CD4-positive, alpha-beta T cell treated with Interleukin-6 at 100 ng/mL for 8 hours (primary cell): Measurements from ENCODE around the gene CRIP1.

Source experiments
- DNase-seq: peaks from one replicate; pipeline ENCODE4 v3.0.0-alpha.2; 2020; ENCODE audit warnings: mixed read lengths, low spot score

CRIP1 gene

DNA sequence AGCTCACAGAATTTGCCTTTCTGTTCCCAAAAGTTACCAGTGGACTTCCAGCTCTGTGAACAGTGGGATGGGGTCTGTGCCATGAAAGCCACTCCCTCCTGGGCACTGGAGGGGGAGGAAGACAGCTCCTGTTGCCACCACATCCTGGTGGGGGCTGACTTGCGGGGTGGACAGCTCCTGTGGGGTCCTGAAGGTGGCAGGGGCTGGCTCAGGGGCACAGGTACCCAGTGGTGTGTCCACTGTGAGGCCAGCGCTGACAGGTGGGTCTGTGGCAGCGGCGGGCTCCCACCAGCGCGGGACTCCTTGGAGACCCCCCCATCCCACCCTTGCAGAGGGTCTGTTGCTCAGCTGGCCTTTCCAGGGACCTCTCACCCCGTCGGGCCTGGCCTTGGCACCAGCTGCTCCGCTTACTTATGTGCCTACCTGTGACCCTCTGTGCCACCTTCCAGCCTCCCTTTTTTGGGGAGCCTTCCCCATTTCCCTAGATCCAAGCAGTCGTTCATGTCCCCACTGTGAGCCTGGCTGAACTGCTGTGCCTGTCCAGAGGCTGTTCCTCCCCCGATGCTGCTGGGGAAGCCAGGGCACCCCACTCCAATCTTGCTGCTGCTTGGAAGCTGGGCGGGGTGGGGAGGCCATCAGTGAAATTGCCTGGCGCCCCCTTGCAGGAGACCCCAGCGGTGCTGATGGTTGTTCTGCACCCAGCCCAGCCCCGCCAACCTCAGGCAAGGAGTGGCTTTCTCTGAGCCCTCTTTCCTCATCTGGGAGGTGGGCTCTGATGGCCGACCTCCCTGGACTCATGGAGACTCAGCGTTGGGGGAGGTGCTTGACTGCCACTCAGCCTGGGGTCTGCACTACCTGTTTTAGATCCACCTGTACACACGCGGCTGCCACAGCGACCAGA lies 6.5 kb downstream of the CRIP1 start:
- no peak for DNase-seq

DNA sequence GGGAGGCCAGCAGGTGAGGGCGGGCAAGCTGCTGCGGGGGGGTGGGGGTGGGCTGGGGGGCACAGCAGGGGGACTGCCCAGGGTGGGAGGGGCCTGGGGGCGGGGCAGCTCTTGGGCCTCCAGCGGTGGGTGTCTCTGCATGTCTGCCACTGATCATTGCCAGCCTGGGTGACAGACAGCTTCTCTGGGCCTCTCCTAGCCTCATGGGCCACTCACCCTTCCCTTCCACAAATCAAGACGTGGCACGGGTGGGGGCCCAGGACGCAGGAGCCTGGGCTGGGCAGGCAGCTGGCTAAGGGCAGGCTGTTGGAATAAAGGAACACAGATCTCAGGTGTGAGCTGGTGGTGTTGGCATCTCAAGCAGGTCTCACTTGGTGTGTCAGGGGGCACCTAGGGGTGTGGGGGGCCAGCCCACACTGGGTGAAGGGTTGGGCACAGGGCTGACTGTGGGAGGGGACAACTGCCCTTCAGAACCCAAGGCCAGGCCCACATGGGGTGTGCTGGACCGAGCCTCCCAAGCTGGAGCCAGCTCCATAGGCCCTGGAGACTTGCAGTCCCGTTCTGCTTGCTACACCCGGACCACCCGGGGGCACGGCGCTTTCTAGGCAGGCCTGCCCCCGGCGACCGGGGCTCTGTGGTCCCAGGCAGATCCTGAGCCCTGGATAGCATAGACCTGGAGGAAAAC lies 7.4 kb downstream of the CRIP1 start:
- DNase-seq, result no peak

DNA sequence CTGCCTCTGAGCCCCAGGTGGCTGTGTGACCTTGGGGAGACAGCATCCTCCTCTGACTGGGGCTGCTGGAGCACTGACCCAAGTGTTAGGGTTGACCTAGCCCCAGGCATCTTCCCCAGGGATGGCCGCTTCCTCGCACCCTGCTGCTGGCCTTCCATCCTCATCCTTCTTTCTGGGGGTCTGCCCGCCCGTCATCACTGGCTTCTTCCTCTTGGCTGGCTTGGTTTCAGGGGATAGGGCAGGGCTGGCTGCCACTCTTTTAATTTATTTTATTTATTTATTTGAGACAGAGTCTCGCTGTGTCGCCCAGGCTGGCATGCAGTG lies 7.9 kb downstream of the CRIP1 start:
- no peak for DNase-seq

DNA sequence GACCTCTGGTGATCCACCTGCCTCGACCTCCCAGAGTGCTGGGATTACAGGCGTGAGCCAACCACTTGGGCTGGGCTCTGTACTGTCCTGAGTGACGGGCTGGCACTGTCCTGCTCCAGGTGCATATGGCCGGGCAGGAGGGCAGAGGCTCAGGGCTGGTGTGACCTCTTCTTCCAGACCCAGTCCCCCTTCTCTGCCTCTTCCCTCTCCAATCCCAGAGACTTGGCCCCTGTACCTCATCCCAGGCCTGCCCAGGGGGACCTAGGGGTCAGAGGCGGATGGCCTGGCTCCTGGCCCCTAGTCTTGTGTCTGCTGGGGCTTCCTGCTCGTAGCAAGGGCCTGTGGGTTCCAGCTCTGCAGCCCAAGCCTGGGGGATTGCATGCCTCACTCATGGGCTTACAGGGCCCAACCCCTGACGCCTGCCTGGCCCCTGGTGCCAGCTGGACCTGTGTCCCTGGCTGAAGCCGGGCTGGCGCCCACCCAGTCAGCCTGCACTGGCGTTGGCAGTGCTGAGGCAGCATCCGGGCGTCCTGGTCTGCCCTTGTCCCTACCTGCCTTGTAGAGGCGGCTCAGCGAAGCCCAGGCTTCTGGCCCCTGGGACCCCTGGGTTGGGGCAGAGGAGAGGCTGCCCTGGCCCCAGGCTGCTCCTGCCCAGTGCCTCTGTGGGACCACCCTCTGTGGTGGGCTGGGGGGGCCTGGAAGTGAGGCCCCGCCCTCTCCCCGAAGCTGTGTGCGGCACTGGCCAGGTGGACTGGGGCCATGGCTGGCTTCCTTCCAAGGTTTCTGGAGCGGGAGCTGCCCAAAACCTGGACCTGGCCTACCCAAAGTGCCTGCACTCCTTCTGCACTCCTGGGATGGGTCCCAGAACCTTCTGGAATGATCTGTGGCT lies 8.7 kb downstream of the CRIP1 start:
- no peak for DNase-seq

DNA sequence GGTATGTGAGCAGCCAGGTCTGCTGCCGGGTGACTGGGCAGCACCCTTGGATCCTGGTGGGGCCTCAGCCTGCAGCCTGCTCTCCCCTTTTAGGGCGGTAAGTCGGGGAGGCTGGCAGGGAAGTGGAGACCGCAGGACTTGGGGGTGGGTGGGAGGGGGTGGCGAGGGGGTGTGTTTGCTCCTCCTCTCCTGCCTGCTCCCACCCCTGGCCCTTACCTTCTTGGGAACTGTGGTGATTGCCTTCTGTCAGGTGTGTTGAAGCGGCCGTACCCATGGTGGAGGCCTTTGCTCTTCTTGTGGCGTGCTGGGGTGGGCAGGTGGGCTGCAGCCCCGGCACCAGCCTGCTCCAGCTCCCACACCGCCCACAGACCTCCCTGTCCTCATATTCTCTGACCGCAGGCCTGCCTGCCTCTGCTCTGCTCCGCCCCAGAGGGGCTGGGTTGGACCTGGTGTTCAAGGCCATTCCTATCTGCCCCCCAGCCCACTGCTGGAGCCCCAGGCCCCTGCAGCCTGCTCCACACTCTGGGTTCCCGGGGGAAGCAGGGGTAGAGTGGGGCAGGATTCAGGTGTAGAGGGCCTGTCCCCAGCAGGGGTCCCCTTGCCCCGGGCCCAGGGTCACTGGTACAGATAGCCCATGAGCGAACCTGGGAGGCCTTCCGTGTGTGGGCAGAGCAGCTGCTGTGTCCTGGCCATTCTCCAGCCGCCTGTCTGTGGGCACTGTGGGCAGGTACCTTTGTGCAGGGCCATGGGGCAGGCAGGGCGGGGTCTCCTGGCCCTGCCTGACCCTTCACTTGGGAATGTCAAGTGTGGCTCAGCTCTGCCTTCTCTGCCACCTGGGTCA lies 9.5 kb downstream of the CRIP1 start:
- DNase-seq, result no peak

DNA sequence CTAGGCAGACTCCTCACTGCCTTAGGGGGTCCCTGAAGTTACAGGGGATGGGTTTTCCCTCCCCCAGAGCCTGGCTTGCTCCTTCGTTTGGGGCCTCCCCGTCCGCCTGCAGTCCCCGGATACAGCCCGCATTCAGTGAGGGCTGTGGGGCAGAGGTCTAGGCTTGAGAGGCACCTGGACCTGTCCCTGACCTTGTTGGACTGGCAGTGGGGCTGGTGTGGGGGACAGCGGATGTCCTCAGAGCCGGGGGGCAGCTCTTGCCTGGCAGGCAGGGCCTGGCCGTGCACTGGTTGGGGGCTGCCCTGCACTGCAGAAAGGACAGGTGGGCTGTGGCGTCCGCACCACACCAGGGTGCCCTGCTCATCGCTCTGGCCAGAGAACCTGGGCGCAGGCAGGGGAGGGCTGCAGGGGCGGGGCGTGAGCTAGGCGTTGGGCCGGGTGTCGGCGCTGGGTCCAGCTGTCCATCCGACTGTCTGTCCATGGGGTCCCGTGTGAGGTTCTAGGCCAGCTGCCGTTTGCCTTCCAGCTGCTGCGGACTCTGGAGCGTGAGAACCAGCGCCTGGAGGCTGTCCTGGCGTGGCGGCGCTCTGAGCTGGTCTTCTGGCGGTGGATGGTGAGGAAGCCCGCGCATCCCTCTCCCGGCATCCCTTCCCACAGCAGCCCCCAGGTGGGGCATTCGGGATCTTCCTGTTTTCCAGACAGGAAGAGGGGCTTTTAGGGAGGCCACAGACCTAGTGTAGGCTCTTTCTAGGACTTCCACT lies 10.3 kb downstream of the CRIP1 start:
- no peak for DNase-seq

DNA sequence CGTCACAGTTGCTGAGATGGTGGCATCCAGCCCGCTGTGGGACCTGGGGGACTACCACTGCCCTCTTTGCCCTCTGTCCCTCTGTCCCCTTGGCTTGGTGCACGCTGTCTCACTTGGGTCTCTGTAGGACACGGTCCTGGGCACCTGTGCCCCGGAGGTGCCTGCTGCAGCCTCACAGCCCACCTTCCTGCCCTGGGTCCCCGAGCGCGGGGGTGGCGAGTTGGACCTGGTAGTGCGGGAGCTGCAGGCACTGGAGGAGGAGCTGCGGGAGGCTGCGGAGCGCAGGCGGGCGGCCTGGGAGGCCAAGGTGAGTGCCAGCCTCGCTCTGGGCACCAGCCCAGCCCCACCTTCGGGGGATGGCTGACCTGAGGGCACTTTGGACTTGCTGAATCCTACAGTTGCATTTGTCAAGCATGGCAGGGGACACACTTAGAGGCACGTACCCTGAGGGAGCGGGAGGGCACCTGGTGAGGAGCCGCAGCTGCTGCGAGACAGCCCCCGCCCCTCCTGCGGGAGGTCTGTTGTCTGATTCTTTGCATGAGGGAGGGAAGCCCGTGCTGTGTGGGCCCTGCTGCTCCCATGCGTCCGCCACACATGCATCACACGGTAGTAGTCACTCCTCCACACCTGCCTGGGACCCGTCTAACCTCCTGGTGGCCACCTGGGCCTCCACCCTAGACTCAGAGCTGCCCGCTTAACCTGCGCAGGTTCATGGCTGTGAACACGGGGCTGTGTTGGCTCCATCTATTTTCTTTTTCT lies 11.2 kb downstream of the CRIP1 start:
- DNase-seq, result no peak

DNA sequence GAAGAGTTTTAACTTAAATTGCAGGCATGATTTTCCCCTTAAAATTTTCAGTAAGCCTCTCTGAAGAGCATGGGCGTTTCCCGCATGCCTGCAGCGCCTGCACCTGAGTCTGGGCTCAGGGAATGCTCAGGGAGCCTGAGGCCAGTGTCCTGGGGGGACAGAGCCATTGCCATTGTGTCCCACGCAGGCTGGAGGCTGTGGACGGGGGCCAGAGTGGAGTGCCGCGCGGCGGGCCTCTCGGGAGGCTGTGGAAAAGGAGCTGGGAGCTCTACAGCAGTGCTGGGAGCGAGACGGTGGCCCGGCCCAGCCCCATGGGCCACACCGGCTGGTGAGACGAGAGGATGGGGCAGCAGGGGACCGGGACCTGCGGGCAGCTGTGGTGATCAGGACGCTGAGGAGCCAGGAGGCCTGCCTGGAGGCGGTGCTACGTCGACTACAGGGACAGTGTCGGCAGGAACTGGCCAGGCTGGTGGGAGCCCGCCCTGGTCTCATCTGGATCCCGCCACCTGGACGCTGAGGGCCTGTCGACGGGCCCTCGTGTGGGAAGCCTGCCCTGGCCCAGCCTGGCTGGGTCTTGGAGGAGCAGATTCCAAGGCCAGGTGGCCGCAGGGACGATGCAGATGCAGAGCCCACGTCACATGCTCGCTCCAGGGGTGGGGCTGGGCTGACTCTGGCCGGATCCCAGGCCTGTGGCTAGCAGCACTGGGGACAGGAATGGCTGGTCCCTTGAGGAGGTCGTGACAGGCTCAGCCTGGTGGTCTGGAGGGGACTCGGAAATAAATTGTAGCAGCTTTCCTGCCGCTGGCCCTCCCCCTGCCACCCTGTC lies 12.0 kb downstream of the CRIP1 start:
- DNase-seq, result no peak

DNA sequence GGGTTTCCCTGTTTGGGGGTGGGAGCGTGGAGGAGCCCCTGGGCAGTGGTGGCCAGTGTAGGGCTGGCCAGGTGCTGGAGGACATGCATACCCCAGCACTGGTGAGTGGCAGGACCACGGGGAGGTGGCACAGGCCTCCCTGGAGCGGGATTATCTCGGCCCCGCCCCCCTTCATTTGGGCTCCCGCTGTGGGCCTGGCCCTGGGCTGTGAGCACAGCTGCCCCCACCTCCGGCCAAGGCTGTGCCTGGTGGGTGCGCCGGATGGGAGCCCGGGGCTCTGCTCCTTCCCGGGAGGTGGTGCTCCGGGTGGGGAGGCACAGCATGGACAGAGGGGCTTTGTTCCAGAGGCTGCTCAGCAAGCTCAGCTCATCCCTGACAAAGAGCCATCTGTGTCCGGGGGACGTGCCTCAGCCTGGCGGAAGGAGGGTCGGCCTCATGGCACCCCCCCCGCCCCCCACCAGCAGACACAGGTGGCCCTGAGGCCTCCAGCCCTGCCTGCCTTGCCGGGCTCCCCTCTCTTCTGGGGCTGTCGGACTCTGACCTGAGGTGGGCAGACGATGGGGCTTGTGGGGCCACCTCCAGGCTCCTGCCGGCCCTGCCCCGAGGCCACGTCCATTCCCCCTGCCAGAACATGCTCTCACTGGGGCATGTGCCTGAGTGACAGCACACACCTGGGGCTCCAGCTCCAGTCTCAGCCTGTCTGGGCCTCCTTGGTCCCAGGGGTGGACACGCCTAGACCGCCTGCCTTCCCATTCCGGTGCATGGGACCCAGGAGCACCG lies 12.8 kb downstream of the CRIP1 start:
- no peak for DNase-seq

DNA sequence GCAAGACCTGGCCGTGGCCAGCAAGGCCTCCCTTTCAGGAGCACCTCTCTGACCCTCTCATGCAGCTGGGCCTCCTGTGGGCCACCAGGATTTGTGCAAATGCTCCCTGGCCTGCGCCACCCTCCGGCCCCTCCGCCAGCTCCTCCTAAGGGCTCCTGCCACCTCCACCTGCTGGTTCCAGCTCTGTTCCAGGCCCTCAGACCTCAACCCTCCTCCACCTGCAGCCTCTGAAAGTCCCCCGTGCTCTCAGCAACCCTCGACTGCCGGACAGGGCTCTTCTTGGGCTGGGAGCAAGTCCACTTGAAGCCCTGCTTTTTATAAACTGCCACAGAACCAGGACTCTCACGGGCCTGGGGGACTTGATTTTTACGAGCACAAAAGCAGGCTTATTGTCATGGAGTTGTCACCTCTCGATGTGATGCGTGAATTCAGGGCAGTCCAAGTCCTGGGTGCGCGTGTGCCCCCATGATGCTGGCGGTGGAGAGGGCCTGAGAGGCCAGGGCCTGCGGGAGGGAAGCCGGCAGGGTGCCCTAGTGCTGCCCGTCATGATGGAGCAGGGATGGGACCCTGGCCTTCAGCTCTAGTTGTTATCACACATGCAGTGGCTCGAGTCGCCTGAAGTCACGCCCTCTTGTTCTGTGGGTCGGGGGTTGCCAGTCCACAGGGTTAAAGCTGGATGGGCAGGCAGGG lies 13.5 kb downstream of the CRIP1 start:
- no peak for DNase-seq

DNA sequence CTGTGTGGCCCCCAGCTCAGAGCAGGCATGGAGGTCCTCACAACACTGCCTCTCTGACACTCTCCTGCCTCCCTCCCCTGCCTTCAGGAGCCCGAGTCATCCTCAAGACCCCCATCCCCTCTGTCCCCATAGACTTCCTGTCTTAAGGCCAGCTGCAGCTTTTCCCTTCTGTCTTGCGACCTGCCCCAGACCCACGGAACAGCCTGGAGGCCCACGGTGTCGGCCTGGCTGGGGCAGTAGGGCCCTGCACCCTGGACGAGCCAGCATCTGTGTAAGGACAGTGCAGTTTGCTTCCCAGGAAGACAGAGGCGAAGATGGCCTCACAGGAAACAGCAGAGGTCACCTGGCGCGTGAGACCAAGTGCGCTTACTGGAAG lies 14.0 kb downstream of the CRIP1 start:
- DNase-seq, result no peak

DNA sequence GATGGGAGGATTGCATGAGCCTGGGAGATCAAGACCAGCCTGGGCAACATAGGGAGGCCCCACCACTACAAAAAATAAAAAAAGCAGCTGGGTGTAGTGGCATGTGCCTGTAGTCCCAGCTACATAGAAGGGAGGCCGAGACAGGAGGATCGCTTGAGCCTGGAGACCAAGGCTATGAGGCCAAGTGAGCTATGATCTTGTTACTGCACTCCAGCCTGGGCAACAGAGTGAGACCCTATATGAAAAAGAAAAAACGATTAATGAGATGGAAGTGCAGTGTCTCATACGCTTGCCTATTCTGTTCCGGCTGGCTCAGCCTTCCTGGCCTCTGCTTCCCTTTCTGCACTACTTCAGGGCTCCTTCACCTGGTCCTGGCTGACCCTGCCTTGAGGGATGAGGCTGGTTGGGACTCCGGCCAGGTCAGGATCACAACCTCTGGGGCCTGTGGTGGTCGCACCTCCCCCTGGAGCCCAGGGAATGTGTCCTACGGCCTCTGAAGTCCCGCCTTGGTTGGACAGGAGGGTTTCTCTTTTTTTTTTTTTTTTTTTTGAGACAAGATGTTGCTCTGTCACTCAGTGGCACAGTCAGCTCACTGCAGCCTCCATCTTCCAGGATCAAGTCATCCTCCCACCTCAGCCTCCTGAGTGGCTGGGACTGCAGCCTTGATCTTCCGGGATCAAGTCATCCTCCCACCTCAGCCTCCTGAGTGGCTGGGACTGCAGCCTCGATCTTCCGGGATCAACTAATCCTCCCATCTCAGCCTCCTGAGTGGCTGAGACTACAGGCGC lies 15.0 kb downstream of the CRIP1 start:
- no peak for DNase-seq

DNA sequence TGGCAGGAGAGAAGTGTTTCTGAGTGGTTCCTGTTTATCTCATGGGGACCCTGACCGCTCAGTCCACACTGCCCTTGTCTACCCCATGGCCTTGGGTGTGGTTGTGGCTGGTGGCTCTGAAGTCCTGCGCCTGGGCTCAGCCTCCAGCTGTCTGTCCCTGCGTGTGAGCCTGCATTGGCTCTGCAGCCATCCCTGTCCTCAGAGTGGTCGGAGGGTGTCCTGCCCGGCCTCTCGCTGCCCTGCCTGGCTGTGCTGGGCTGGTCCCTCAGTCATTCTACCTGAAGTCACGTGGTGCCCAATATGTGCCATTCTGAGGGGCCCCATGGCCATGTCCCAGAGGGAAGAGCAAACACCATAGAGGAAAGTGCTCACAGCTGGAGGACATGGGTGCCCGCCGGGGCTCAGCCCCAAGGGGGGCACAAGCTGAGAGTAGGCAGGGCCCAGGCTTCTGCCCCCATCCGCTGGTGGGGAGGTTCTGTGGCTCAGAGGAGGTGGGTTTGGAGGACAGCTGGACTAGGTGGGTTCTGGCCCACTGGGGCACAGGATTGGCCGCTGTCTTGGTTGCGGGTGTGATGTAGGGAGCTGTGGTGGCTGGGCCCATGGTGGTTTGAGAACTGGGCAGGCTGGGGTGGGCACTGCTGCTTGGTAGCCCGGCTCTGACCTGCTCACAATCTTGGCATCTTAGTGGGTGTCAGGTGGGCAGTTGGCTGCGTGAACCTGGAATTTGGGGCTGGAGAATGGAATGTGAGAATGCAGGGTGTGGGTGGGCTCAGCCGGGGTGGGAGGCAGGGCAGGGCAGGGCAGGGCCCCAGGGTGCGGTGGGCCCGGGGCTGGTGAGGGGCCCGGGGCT lies 16.0 kb downstream of the CRIP1 start:
- DNase-seq, result no peak

DNA sequence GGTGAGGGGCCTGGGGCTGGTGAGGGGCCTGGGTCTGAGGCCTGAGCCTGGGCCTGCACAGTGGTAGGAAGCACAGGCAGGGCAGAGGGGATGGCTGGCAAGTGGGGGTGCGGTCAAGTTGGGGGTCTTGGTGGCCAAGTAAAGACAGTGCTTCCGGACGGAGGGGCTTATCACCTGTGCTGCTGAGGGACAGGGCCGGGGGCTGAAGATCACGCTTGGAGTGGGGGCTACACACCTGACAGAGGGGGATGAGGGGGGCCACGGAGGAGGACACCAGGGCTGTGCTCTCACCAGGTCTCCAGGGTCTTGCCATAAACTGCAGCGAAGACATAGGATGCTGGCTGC lies 16.6 kb downstream of the CRIP1 start:
- no peak for DNase-seq

DNA sequence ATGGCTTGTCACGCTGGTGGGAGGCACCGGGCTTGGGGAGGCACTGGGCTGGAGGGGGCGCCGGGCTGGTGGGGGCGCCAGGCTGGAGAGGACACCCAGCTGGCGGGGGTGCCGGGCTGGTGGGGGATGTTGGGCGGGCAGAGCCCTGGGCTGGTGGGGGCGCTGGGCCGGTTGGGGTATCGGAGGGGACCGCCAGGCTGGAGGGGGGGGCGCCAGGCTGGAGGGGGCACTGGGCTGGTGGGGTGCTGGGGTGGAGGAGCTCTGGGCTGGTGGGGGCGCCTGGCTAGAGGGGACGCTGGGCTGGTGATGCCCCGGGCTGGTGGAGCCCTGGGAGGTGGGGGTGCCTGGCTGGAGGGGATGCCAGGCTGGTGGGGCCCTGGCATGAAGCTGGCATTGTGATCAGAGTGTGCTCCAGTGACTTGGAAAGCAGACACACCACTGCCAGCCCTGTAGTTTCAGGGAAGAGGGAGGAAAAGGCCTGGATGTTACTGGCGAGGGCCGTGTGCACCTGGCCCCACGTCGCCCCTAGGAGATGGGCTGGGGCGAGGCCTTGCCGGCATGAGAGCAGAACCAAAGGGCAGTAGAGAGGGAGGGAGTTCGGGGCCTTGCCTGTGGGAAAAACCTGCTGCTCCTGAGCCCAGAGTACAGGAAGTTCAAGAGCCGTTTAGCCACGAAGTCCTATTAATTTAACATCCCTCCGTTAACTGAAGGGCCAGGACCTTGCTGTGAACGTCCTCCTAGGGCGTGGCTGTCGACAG lies 17.4 kb downstream of the CRIP1 start:
- DNase-seq, result no peak

DNA sequence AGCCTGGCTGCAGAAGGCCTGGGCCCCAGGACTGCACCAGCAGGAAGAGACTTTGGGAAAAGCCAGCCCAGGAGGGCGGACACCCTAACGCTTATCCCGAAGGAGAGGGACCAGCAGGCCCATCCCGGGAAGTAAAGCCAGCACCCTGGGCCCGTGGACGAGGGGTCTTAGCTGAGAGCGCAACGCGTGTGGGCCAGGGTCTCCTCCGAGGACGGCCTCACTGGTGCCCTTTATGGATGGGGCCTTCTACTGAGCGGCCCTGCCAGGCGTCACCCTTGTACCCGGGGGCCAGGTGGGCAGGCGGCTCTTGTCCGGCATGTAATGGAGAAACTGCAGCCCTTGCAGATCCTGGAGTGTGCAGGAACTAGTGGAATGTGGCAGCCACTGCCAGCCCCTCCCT lies 18.4 kb downstream of the CRIP1 start:
- DNase-seq, result no peak
